Naive thymus-derived CD4-positive, alpha-beta T cell (primary cell): ENCODE data around the gene ZNHIT1. TPM values are rescaled to one million over a fixed set of nuclear protein-coding genes. Genes with fewer than 3 reads are reported as not detected.
"Not testable (repeated sequence)": the region's sequence is repeated elsewhere in the genome, so short reads cannot be mapped to it uniquely, and the experiment has no call there.

Experiments used
- ATAC-seq: fragments of 150-1000 bp; cut with Tn5 transposase; 2 replicates; pipeline ENCODE4 v1.10.0; 2021; ENCODE audit warnings: mild to moderate bottlenecking, moderate library complexity
- CTCF ChIA-PET: fragments of 350-600 bp; sonication (Branson Sonifier 250); formaldehyde crosslinking; loops from one replicate; lab custom pipeline; 2021; ENCODE audit warnings: antibody characterized with exemption; lab: Charles Lee
- POLR2A ChIA-PET: fragments of 350-600 bp; sonication (Branson Sonifier 250); formaldehyde crosslinking; loops from one replicate; lab custom pipeline; 2021; ENCODE audit warnings: antibody characterized with exemption, inconsistent platforms; lab: Charles Lee
- DNase-seq, 9 donors: peaks; one replicate each; pipeline versions ENCODE4 v3.0.0 to v3.0.0-alpha.2; 2020 to 2022; ENCODE audit warnings: mixed read lengths in 1 of 9
- H3K27ac ChIP-seq: one replicate; pipeline ENCODE4 v1.7.0; 2013; ENCODE audit warnings: mild to moderate bottlenecking, low read depth, low read length, moderate library complexity
- H3K27me3 ChIP-seq, 2 donors: one replicate each; pipeline ENCODE4 v1.7.0; 2013; ENCODE audit warnings: low read length in 2 of 2, mild to moderate bottlenecking in 2 of 2, moderate library complexity in 2 of 2; ENCODE audit not compliant: control insufficient read depth in 2 of 2, insufficient read depth in 2 of 2
- H3K36me3 ChIP-seq, 3 experiments: 1 replicate in 2 of 3; 2 replicates in 1 of 3; pipeline ENCODE4 v1.7.0; 2013; ENCODE audit warnings: low read length in 3 of 3, mild to moderate bottlenecking in 3 of 3, moderate library complexity in 1 of 3; ENCODE audit not compliant: insufficient read depth in 3 of 3, control insufficient read depth in 2 of 3
- H3K4me1 ChIP-seq, 2 donors: one replicate each; pipeline ENCODE4 v1.7.0; 2013; ENCODE audit warnings: low read length in 2 of 2, mild to moderate bottlenecking in 2 of 2, moderate library complexity in 1 of 2; ENCODE audit not compliant: control insufficient read depth in 2 of 2, insufficient read depth in 2 of 2
- H3K4me3 ChIP-seq: 2 replicates; pipeline ENCODE4 v1.7.0; 2013; ENCODE audit warnings: mild to moderate bottlenecking, low read length
- H3K9me3 ChIP-seq, 3 experiments: 1 replicate in 2 of 3; 2 replicates in 1 of 3; pipeline ENCODE4 v1.7.0; 2013; ENCODE audit warnings: low read length in 3 of 3; ENCODE audit not compliant: control insufficient read depth in 2 of 3
- H3K27ac Mint-ChIP-seq, 9 donors: one replicate each; pipeline ENCODE4 v1.8.0; 2020 to 2022; ENCODE audit warnings: mixed read lengths in 9 of 9, mild to moderate bottlenecking in 8 of 9, moderate library complexity in 5 of 9, inconsistent platforms in 2 of 9
- H3K27me3 Mint-ChIP-seq, 5 donors: one replicate each; pipeline ENCODE4 v1.8.0; 2021 to 2022; ENCODE audit warnings: mixed read lengths in 5 of 5, mild to moderate bottlenecking in 1 of 5
- H3K36me3 Mint-ChIP-seq, 5 donors: one replicate each; pipeline ENCODE4 v1.8.0; 2020 to 2022; ENCODE audit warnings: mixed read lengths in 5 of 5, mild to moderate bottlenecking in 3 of 5, inconsistent platforms in 1 of 5
- H3K4me1 Mint-ChIP-seq, 7 donors: one replicate each; pipeline ENCODE4 v1.8.0; 2020 to 2022; ENCODE audit warnings: mixed read lengths in 7 of 7, mild to moderate bottlenecking in 3 of 7, inconsistent platforms in 1 of 7
- H3K4me3 Mint-ChIP-seq, 10 donors: one replicate each; pipeline ENCODE4 v1.8.0; 2020 to 2022; ENCODE audit warnings: mild to moderate bottlenecking in 10 of 10, mixed read lengths in 10 of 10, moderate library complexity in 6 of 10, inconsistent platforms in 2 of 10
- H3K9me3 Mint-ChIP-seq, 11 donors: one replicate each; pipeline ENCODE4 v1.8.0; 2020 to 2022; ENCODE audit warnings: mixed read lengths in 11 of 11, mild to moderate bottlenecking in 4 of 11, inconsistent platforms in 1 of 11, moderate library complexity in 1 of 11
- intact Hi-C, 2 donors: fragments of 100-400 bp; cut with micrococcal nuclease; formaldehyde crosslinking; loops; one replicate each; pipeline ENCODE4 v1.15.1; 2023
- polyA plus RNA-seq, 2 donors: library from polyadenylated mRNA; unstranded; fragments of 300-500 nt; fragmentation: Illumina TruSeq; gene quantifications; one replicate each; pipeline ENCODE4 v1.2.3, GENCODE V29; 2021
- total RNA-seq, 6 experiments: library from RNA in 5 of 6; stranded (reverse) in 5 of 6; gene quantifications; 1 replicate in 5 of 6; 2 replicates in 1 of 6; pipeline ENCODE4 v1.2.3 and lab custom pipeline; 2021 to 2026

The ZNHIT1 gene
- total and polyA plus RNA-seq, 7 experiments from 2014 or later: 32.1 to 72.1 (median 39.9) TPM

- intact Hi-C loops: loop anchor here (10.0 kb wide), 4 partner anchors 373 to 1827 kb away; partner anchors contain the start of genes ARMC10 (in 1 of the 2), FBXL13 (in 1 of the 2), GNB2 (in 1 of the 2) and MEPCE (in 1 of the 2)
- H3K27ac ChIP-seq: no peak overlapping the region
- peaks cover 0 to 16% (median 0%) of the 10 kb centered on the region in 3 experiments for H3K36me3 ChIP-seq
- H3K27ac Mint-ChIP-seq: no peak overlapping the region
- H3K27me3 Mint-ChIP-seq: no peaks in the 10 kb centered on the region
- ATAC-seq: no peak
- DNase-seq: no peak
- H3K4me3 Mint-ChIP-seq: peak overlapping the region in 1 of 10 donors; percentile 16
- POLR2A ChIA-PET: interaction anchor here (1.0 kb wide), 1 partner anchor 28 kb away, joined by 3 read pairs; no protein-coding TSS in a partner anchor
- no peak overlapping the region for H3K4me3 ChIP-seq
- no peaks in the 10 kb centered on the region for H3K27me3 ChIP-seq
- H3K9me3 ChIP-seq: no peaks in the 10 kb centered on the region
- CTCF ChIA-PET: interaction anchor here (1.4 kb wide), 1 partner anchor 104 kb away, joined by 3 read pairs; no protein-coding TSS in a partner anchor
- peaks cover 28 to 30% of the 10 kb centered on the region in 2 donors for H3K4me1 ChIP-seq
- H3K4me1 Mint-ChIP-seq: peaks cover 42 to 64% (median 49%) of the 10 kb centered on the region in 7 donors
- H3K9me3 Mint-ChIP-seq: no peaks in the 10 kb centered on the region
- peaks cover 5 to 20% (median 9%) of the 10 kb centered on the region in 5 donors for H3K36me3 Mint-ChIP-seq
These were observed 30.3 kb downstream of the ZNHIT1 start for GRCh38 chr7:101248276-101248675.

- no peaks in the 10 kb centered on the region for H3K27me3 ChIP-seq
- POLR2A ChIA-PET: no interaction called here
- Mint-ChIP-seq H3K4me3 (peak overlapping the region; percentile 43 to 100 (median 97)), H3K27ac (peak overlapping the region in 7 of 9 donors; percentile 20 to 90 (median 60)), H3K4me1 (peaks cover 32 to 46% (median 39%) of the 10 kb centered on the region in 7 donors), H3K9me3 (no peaks in the 10 kb centered on the region), H3K36me3 (peaks cover 5 to 20% (median 9%) of the 10 kb centered on the region in 5 donors), H3K27me3 (peaks cover 0 to 4% (median 0%) of the 10 kb centered on the region in 5 donors)
- CTCF ChIA-PET: interaction anchor here (0.5 to 0.6 kb wide), 2 partner anchors 155 to 797 kb away, joined by 3 to 5 read pairs; no protein-coding TSS in a partner anchor
- H3K36me3 ChIP-seq: peaks cover 0 to 13% (median 0%) of the 10 kb centered on the region in 3 experiments
- H3K27ac ChIP-seq: peak overlapping the region; percentile 18
- DNase-seq (no peak), ATAC-seq (no peak)
- peaks cover 18 to 20% of the 10 kb centered on the region in 2 donors for H3K4me1 ChIP-seq
- no peak overlapping the region for H3K4me3 ChIP-seq
- intact Hi-C loops: loop anchor here in 1 of 2 donors (5.0 kb wide), 3 partner anchors 413 to 1333 kb away; partner anchors contain the start of gene TRIM4
- no peaks in the 10 kb centered on the region for H3K9me3 ChIP-seq
These were observed 32.4 kb downstream of the ZNHIT1 start for GRCh38 chr7:101250324-101250723.

- H3K36me3 ChIP-seq: peaks cover 0 to 13% (median 0%) of the 10 kb centered on the region in 3 experiments
- peak; percentile 95 to 98 (median 97) for DNase-seq
- H3K27me3 ChIP-seq: no peaks in the 10 kb centered on the region
- peaks cover 28 to 39% (median 32%) of the 10 kb centered on the region in 7 donors for H3K4me1 Mint-ChIP-seq
- intact Hi-C loops: loop anchor here (1.0 to 5.0 kb wide), 11 partner anchors 8 to 1335 kb away; partner anchors contain the start of genes IFT22 (in 2 of the 2), ZNHIT1 (in 2 of the 2), TRIM4 (in 1 of the 2) and TRIM56 (in 1 of the 2)
- POLR2A ChIA-PET: interaction anchor here (1.0 to 3.7 kb wide), 3 partner anchors 8 to 82 kb away, joined by 3 to 23 read pairs (median 15); partner anchors contain the start of genes FIS1, PLOD3 and ZNHIT1
- no peaks in the 10 kb centered on the region for H3K9me3 ChIP-seq
- H3K4me1 ChIP-seq: peaks cover 13 to 16% of the 10 kb centered on the region in 2 donors
- H3K9me3 Mint-ChIP-seq: no peaks in the 10 kb centered on the region
- CTCF ChIA-PET: interaction anchor here (4.6 kb wide), 1 partner anchor 8 kb away, joined by 23 read pairs; the partner anchor contains the start of gene FIS1
- peak; percentile 100 for ATAC-seq
- H3K27ac ChIP-seq: peak overlapping the region; percentile 87
- H3K27me3 Mint-ChIP-seq: peaks cover 0 to 4% (median 0%) of the 10 kb centered on the region in 5 donors
- peaks cover 5 to 16% (median 9%) of the 10 kb centered on the region in 5 donors for H3K36me3 Mint-ChIP-seq
- H3K4me3 Mint-ChIP-seq: peak overlapping the region; percentile 94 to 100 (median 99)
- peak overlapping the region; percentile 76 for H3K4me3 ChIP-seq
- peak overlapping the region; percentile 90 to 99 (median 97) for H3K27ac Mint-ChIP-seq
These were observed 34.1 kb downstream of the ZNHIT1 start for GRCh38 chr7:101251871-101252659.

- H3K9me3 ChIP-seq, ATAC-seq, H3K27me3 ChIP-seq, DNase-seq, H3K27me3 Mint-ChIP-seq, H3K9me3 Mint-ChIP-seq: not testable (repeated sequence)
- Mint-ChIP-seq H3K4me3 (peak overlapping the region in 9 of 10 donors; percentile 11 to 100 (median 99)), H3K4me1 (peaks cover 23 to 31% (median 29%) of the 10 kb centered on the region in 7 donors), H3K36me3 (peaks cover 5 to 13% (median 7%) of the 10 kb centered on the region in 5 donors), H3K27ac (peak overlapping the region in 2 of 9 donors; percentile 90 to 96)
- POLR2A ChIA-PET: interaction anchor here (0.6 to 3.7 kb wide), 3 partner anchors 9 to 35 kb away, joined by 3 to 23 read pairs (median 15); partner anchors contain the start of genes FIS1, PLOD3 and ZNHIT1
- intact Hi-C loops: loop anchor here (2.0 to 5.0 kb wide), 4 partner anchors 68 to 1336 kb away; partner anchors contain the start of genes IFT22 (in 1 of the 2) and TRIM4 (in 1 of the 2)
- H3K4me3 ChIP-seq: peak overlapping the region; percentile 76
- H3K27ac ChIP-seq: peak overlapping the region; percentile 87
- H3K36me3 ChIP-seq: peaks cover 0 to 13% (median 0%) of the 10 kb centered on the region in 3 experiments
- H3K4me1 ChIP-seq: peaks cover 13 to 16% of the 10 kb centered on the region in 2 donors
- CTCF ChIA-PET: interaction anchor here (4.6 kb wide), 1 partner anchor 9 kb away, joined by 23 read pairs; the partner anchor contains the start of gene FIS1
These were observed 35.2 kb downstream of the ZNHIT1 start for GRCh38 chr7:101253199-101253598.

GRCh38 chr7:101255796-101256195 lies 37.8 kb downstream of the ZNHIT1 start:
- no peak for DNase-seq
- Mint-ChIP-seq H3K36me3 (peaks cover 5 to 7% (median 5%) of the 10 kb centered on the region in 5 donors), H3K9me3 (no peaks in the 10 kb centered on the region), H3K4me3 (no peak overlapping the region), H3K27me3 (peaks cover 0 to 6% (median 0%) of the 10 kb centered on the region in 5 donors), H3K4me1 (peaks cover 13 to 18% (median 16%) of the 10 kb centered on the region in 7 donors), H3K27ac (no peak overlapping the region)
- CTCF ChIA-PET: interaction anchor here (4.6 kb wide), 1 partner anchor 12 kb away, joined by 23 read pairs; the partner anchor contains the start of gene FIS1
- no peaks in the 10 kb centered on the region for H3K9me3 ChIP-seq
- intact Hi-C loops: no loop called here
- peaks cover 0 to 5% (median 0%) of the 10 kb centered on the region in 3 experiments for H3K36me3 ChIP-seq
- no peaks in the 10 kb centered on the region for H3K27me3 ChIP-seq
- ATAC-seq: no peak
- POLR2A ChIA-PET: interaction anchor here (0.7 to 1.0 kb wide), 2 partner anchors 11 to 12 kb away, joined by 3 to 4 read pairs; partner anchors contain the start of gene FIS1
- H3K4me3 ChIP-seq: no peak overlapping the region
- H3K4me1 ChIP-seq: peaks cover 7 to 8% of the 10 kb centered on the region in 2 donors
- no peak overlapping the region for H3K27ac ChIP-seq
